T follicular helper cell (primary cell): ENCODE measurements around the gene MOGAT2.
"Not testable (repeated sequence)": the region's sequence is repeated elsewhere in the genome, so short reads cannot be mapped to it uniquely, and the experiment has no call there.

Experiments
- DNase-seq: peaks from one replicate; pipeline ENCODE4 v3.0.0-alpha.2; 2020; ENCODE audit warnings: low read depth

Gene MOGAT2

DNA sequence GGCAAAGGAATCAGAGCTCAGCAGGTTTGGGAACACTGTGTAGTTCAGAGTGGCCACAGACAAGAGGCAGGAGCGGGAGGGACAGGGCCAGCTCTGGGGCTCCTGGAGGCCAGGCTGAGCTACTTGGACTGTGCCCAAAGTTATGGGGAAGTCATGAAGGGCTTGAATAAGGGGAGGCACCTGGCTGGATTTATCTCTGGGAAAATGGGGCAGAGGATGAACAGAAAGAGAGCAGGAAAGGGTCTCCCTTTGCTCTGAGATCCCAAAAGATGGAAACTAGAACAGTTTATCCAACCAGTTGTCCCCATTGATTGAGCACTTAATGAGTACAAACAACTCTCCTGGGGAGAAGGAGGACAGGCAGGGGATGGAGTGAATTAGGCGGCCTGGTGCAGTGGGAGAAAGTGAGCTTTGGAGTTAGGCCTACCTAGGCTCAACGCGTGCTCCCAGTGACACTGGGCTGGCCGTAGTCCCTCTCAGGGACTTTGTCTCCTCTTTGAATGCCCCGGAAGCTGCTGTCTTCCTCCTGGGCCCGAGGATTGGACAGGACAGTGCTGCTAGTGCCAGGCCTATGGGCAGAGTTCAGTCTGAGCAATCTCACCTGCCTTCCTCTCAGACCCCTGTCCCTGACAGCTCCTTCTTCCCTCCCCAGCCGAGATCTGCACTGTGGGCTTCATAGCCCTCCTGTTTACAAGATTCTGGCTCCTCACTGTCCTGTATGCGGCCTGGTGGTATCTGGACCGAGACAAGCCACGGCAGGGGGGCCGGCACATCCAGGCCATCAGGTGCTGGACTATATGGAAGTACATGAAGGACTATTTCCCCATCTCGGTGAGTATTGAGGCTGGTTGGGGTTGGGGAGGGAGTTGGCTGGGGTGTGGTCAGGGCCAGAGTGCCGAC, 2.0 kb downstream of the MOGAT2 start:
- DNase-seq = no peak

GRCh38 chr11:75720639-75721038, 3.0 kb downstream of the MOGAT2 start:
- no peak for DNase-seq

GRCh38 chr11:75721852-75722668, 4.4 kb downstream of the MOGAT2 start:
- no peak for DNase-seq

DNA sequence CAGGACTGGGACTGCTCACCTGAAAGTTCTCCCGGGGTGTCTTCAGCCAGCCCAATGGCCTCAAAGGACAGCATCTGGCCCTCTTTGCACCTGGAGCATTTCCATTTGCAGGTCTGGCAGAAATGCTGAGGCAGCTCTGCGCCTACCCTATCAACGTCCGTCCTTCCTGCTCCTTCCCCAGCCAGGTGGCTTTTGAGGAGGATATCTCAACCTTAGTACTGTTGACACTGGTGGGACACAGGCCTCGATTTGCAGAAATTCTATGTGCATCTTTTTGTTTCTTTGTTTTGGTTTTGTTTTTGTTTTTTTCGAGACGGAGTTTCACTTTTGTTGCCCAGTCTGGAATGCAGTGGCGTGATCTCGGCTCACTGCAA, 5.0 kb downstream of the MOGAT2 start:
- DNase-seq = no peak

DNA sequence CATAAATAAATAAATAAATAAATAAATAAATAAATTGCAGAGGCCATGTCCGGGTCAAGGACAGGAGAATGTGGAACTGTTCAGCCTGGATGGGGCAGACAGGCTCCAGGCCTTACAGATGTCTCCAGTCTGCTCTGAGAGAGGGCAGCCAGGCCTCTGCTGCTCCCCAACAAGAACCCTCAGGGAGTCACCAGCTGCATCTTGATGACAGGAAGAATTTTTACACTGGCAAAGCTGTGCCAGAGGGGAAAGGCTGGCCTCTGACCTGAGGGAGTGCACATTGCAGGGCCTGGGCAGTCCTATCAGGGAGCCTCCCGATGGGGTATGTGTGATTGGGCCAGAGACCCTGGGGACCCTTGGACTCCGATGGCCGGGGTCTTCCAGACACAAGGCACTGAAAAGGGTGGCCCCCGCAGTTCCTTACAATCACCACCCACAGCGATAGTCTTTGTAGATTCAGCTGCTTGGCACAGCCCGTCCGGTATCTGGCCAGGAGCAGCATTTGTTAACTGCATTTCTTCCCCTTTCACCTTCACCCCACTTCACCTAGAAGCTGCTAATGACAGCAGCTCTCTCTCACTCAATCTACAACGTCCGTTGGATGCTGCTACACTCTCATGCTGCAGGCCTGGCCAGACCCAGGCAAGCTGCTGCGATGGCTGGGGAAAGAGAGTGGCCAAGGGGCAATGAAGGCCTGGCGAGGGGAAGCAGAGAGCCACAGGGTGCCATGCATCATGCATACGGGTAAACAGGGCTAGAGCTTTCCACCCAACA, 8.1 kb downstream of the MOGAT2 start:
- no peak for DNase-seq

GRCh38 chr11:75728992-75729391, 11.4 kb downstream of the MOGAT2 start:
- DNase-seq = no peak

- no peak for DNase-seq
Measured at GRCh38 chr11:75731095-75731494, 13.5 kb downstream of the MOGAT2 start.

DNA sequence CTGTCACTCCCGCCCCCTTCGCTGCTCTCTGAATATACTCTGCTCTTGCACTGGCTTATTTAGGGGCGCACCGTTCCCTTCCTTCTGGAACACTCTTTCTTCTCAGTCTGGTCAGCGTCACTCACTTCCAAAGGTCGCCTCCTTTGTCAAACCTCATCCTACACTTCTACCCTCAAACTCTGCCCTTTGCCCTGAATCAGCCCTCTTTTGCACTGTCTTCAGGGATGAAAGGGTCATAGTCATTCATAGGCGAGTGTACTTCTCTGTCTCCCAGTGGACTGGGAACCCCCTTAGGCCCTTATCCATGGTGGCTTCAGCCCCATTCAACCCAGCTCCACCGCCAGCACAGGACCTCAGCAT, 15.4 kb downstream of the MOGAT2 start:
- no peak for DNase-seq

DNA sequence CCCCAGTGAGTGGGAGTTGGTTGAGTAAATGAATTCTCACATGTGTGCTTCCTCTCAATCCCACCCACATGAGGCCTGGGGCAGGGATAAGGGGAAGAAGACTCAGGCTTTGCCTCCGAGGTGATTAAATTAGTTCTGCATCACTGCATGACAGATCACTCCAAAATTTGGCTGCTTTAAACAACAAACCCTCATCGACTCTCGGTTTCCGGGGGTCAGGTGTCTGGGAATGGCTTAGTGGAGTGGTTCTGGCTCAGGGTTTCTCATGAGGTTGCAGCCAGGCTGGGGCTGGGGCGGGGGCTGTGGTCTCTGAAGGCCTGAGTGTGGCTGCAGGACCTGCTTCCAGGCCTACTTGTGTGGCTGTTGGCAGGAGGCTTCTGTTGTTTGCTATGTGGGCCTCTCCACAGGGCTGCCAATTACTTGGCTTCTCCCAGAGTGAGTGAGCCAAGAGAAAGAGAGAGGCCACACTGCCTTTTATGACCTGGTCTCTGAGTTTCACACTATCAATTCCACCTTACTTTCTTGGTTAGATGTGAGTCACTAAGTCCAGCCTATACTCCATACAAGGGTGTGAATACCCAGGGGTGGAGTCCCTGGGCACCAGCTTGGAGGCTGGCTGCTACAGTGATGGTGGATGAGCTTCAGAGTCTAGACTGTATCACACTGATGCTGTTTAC, 15.9 kb downstream of the MOGAT2 start:
- no peak for DNase-seq

DNA sequence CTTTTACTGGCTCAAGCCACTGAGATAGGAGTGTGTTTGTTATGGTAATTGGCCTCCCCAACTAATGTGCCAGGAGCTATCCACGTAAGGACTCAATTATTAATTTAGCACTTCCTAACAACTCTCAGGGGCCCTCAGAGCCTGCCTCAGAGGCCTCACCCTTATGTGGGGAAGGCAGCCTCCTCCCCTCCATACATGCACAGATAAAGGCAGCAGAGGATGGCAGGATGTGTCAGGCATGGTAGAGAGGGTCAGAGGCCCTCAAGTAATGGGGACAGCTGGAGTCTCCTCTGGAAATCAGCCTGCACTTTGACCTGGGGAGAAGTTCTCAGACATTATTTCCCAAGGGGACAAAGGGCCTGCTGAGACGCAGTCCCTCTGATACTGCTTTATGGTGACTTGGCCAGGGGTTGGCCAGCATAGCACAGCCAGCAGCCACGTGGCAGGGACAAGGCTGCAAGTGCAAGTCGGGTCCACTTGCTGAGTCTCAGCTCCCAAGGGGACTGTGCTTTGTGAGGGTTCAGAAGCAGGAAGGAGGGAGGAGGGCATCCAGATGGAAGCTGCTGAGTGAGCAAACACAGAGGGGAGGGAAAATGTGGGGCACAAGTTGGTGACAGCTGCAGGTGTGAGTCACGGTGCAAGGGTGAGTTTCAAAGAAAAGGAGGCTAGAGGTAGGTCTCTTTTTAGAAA, 17.0 kb downstream of the MOGAT2 start:
- DNase-seq = no peak

GRCh38 chr11:75735181-75735845, 17.7 kb downstream of the MOGAT2 start:
- no peak for DNase-seq

- DNase-seq = no peak
Measured at GRCh38 chr11:75737314-75737713, 19.7 kb downstream of the MOGAT2 start.

GRCh38 chr11:75740681-75741080, 23.0 kb downstream of the MOGAT2 start:
- no peak for DNase-seq

- DNase-seq = not testable (repeated sequence)
Measured at GRCh38 chr11:75743159-75743558, 25.5 kb downstream of the MOGAT2 start.

DNA sequence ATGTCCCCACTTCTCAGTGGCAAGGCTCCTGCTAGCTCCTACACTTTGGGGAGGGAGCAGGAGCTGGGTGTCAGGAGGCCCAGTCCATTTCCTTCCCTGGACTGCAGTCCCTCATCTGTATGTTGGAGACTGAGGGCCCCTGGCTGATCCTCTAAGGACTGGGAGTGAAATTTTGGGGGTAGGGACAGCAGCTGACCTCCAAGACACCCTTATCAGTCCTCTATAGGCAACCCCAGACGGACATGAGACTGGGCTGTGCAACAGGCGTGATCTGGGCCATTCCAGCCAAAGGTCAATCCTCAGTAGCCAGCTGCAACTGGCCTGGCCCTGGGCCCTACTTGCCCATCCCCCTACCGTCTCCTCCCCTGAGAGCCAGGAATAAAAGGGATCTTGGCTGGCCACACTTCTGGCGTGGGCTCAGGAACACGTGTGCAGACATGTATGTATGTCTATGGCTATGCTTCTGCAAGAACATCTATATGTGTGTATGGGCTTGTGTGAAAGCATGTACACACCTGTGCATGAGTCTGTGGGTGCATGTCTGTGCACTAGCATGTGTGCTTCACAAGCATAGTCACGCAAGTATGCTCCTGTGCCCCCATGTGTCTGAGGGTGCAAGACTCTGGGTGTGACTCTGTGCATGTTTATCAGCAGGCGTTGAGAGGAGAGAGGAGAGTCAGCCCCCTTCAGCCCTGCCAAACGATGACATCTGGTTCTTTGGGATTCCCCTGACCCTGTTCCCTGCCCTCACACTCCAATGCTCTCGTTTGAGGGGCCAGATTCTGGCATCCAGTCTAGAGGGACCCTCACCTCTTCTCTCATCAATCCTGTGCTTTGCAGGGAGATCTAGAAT, 26.3 kb downstream of the MOGAT2 start:
- DNase-seq = no peak

GRCh38 chr11:75745807-75746206, 28.2 kb downstream of the MOGAT2 start:
- DNase-seq = no peak

GRCh38 chr11:75748729-75749273, 31.2 kb downstream of the MOGAT2 start:
- DNase-seq = not testable (repeated sequence)

- not testable (repeated sequence) for DNase-seq
Measured at GRCh38 chr11:75754933-75755332, 37.3 kb downstream of the MOGAT2 start.

- DNase-seq = no peak
Measured at GRCh38 chr11:75757651-75758050, 40.0 kb downstream of the MOGAT2 start.
